ENCODE measurements around the gene VANGL2.
"Not testable (repeated sequence)": the region's sequence is repeated elsewhere in the genome, so short reads cannot be mapped to it uniquely, and the experiment has no call there.

Gene VANGL2

GRCh38 chr1:160374306-160375110 lies 25.9 kb upstream of the VANGL2 start:
- Histone ChIP-seq H3K9ac (ENCODE audit: low read length) (no peak overlapping the region), H3K27me3 (ENCODE audit: control insufficient read depth, insufficient read depth, low read length) (peaks cover 8% of the 10 kb centered on the region), H3K4me3 (ENCODE audit: low read length) (no peak overlapping the region), H3K9me3 (ENCODE audit: control insufficient read depth, low read length) (no peaks in the 10 kb centered on the region), H3K4me1 (ENCODE audit: control insufficient read depth, insufficient read depth, low read length) (peaks cover 11% of the 10 kb centered on the region), H3K36me3 (ENCODE audit: control insufficient read depth, insufficient read depth, low read length) (no peaks in the 10 kb centered on the region)

GRCh38 chr1:160375788-160376524 lies 24.4 kb upstream of the VANGL2 start:
- Histone ChIP-seq H3K9ac (ENCODE audit: low read length) (no peak overlapping the region), H3K4me1 (ENCODE audit: control insufficient read depth, insufficient read depth, low read length) (peaks cover 11% of the 10 kb centered on the region), H3K36me3 (ENCODE audit: control insufficient read depth, insufficient read depth, low read length) (no peaks in the 10 kb centered on the region), H3K9me3 (ENCODE audit: control insufficient read depth, low read length) (no peaks in the 10 kb centered on the region), H3K4me3 (ENCODE audit: low read length) (no peak overlapping the region), H3K27me3 (ENCODE audit: control insufficient read depth, insufficient read depth, low read length) (peaks cover 7% of the 10 kb centered on the region)

GRCh38 chr1:160376525-160377131 lies 23.7 kb upstream of the VANGL2 start:
- H3K36me3 ChIP-seq (ENCODE audit: control insufficient read depth, insufficient read depth, low read length) = no peaks in the 10 kb centered on the region
- no peak overlapping the region for H3K4me3 ChIP-seq (ENCODE audit: low read length)
- peaks cover 11% of the 10 kb centered on the region for H3K4me1 ChIP-seq (ENCODE audit: control insufficient read depth, insufficient read depth, low read length)
- no peak overlapping the region for H3K9ac ChIP-seq (ENCODE audit: low read length)
- H3K27me3 ChIP-seq (ENCODE audit: control insufficient read depth, insufficient read depth, low read length) = peaks cover 6% of the 10 kb centered on the region
- H3K9me3 ChIP-seq (ENCODE audit: control insufficient read depth, low read length) = no peaks in the 10 kb centered on the region

GRCh38 chr1:160377585-160378206 lies 22.7 kb upstream of the VANGL2 start:
- Histone ChIP-seq H3K36me3 (ENCODE audit: control insufficient read depth, insufficient read depth, low read length) (no peaks in the 10 kb centered on the region), H3K9me3 (ENCODE audit: control insufficient read depth, low read length) (no peaks in the 10 kb centered on the region), H3K9ac (ENCODE audit: low read length) (no peak overlapping the region), H3K4me3 (ENCODE audit: low read length) (no peak overlapping the region), H3K4me1 (ENCODE audit: control insufficient read depth, insufficient read depth, low read length) (peaks cover 11% of the 10 kb centered on the region), H3K27me3 (ENCODE audit: control insufficient read depth, insufficient read depth, low read length) (peaks cover 6% of the 10 kb centered on the region)

- not testable (repeated sequence) for H3K4me1 ChIP-seq (ENCODE audit: control insufficient read depth, insufficient read depth, low read length); H3K27me3 ChIP-seq (ENCODE audit: control insufficient read depth, insufficient read depth, low read length); H3K9me3 ChIP-seq (ENCODE audit: control insufficient read depth, low read length); H3K4me3 ChIP-seq (ENCODE audit: low read length); H3K36me3 ChIP-seq (ENCODE audit: control insufficient read depth, insufficient read depth, low read length); H3K9ac ChIP-seq (ENCODE audit: low read length)
Measured at GRCh38 chr1:160384812-160385211, 15.6 kb upstream of the VANGL2 start.

GRCh38 chr1:160388406-160388805 lies 12.0 kb upstream of the VANGL2 start:
- H3K9me3 ChIP-seq (ENCODE audit: control insufficient read depth, low read length); H3K36me3 ChIP-seq (ENCODE audit: control insufficient read depth, insufficient read depth, low read length); H3K27me3 ChIP-seq (ENCODE audit: control insufficient read depth, insufficient read depth, low read length); H3K4me1 ChIP-seq (ENCODE audit: control insufficient read depth, insufficient read depth, low read length); H3K4me3 ChIP-seq (ENCODE audit: low read length); H3K9ac ChIP-seq (ENCODE audit: low read length): not testable (repeated sequence)

- Histone ChIP-seq H3K4me1 (ENCODE audit: control insufficient read depth, insufficient read depth, low read length) (no peaks in the 10 kb centered on the region), H3K9me3 (ENCODE audit: control insufficient read depth, low read length) (no peaks in the 10 kb centered on the region), H3K9ac (ENCODE audit: low read length) (no peak overlapping the region)
Measured at GRCh38 chr1:160394673-160395072, 5.7 kb upstream of the VANGL2 start.

GRCh38 chr1:160397651-160398050 lies 2.7 kb upstream of the VANGL2 start:
- Histone ChIP-seq H3K27me3 (ENCODE audit: control insufficient read depth, insufficient read depth, low read length) (peaks cover 14% of the 10 kb centered on the region), H3K9me3 (ENCODE audit: control insufficient read depth, low read length) (no peaks in the 10 kb centered on the region), H3K36me3 (ENCODE audit: control insufficient read depth, insufficient read depth, low read length) (no peaks in the 10 kb centered on the region)

More at GRCh38 chr1:160394673-160395072, 5.7 kb upstream of the VANGL2 start:
- no peaks in the 10 kb centered on the region for H3K36me3 ChIP-seq (ENCODE audit: control insufficient read depth, insufficient read depth, low read length)
- peaks cover 4% of the 10 kb centered on the region for H3K27me3 ChIP-seq (ENCODE audit: control insufficient read depth, insufficient read depth, low read length)
- H3K4me3 ChIP-seq (ENCODE audit: low read length) = no peak overlapping the region

GRCh38 chr1:160398823-160399222 lies 1.5 kb upstream of the VANGL2 start:
- Histone ChIP-seq H3K36me3 (ENCODE audit: control insufficient read depth, insufficient read depth, low read length) (no peaks in the 10 kb centered on the region), H3K4me1 (ENCODE audit: control insufficient read depth, insufficient read depth, low read length) (peaks cover 12% of the 10 kb centered on the region), H3K9ac (ENCODE audit: low read length) (no peak overlapping the region), H3K27me3 (ENCODE audit: control insufficient read depth, insufficient read depth, low read length) (peaks cover 14% of the 10 kb centered on the region), H3K4me3 (ENCODE audit: low read length) (no peak overlapping the region), H3K9me3 (ENCODE audit: control insufficient read depth, low read length) (no peaks in the 10 kb centered on the region)

More at GRCh38 chr1:160397651-160398050, 2.7 kb upstream of the VANGL2 start:
- H3K4me3 ChIP-seq (ENCODE audit: low read length) = no peak overlapping the region
- peaks cover 12% of the 10 kb centered on the region for H3K4me1 ChIP-seq (ENCODE audit: control insufficient read depth, insufficient read depth, low read length)
- H3K9ac ChIP-seq (ENCODE audit: low read length) = no peak overlapping the region

GRCh38 chr1:160399544-160400222 lies 681 bp upstream of the VANGL2 start:
- H3K4me3 ChIP-seq (ENCODE audit: low read length) = no peak overlapping the region
- peaks cover 14% of the 10 kb centered on the region for H3K27me3 ChIP-seq (ENCODE audit: control insufficient read depth, insufficient read depth, low read length)
- H3K9ac ChIP-seq (ENCODE audit: low read length) = peak overlapping the region; percentile 77
- no peaks in the 10 kb centered on the region for H3K36me3 ChIP-seq (ENCODE audit: control insufficient read depth, insufficient read depth, low read length)
- peaks cover 12% of the 10 kb centered on the region for H3K4me1 ChIP-seq (ENCODE audit: control insufficient read depth, insufficient read depth, low read length)
- no peaks in the 10 kb centered on the region for H3K9me3 ChIP-seq (ENCODE audit: control insufficient read depth, low read length)

- no peaks in the 10 kb centered on the region for H3K36me3 ChIP-seq (ENCODE audit: control insufficient read depth, insufficient read depth, low read length)
- peaks cover 14% of the 10 kb centered on the region for H3K4me1 ChIP-seq (ENCODE audit: control insufficient read depth, insufficient read depth, low read length)
- peaks cover 14% of the 10 kb centered on the region for H3K27me3 ChIP-seq (ENCODE audit: control insufficient read depth, insufficient read depth, low read length)
- H3K4me3 ChIP-seq (ENCODE audit: low read length) = peak overlapping the region; percentile 40
- no peaks in the 10 kb centered on the region for H3K9me3 ChIP-seq (ENCODE audit: control insufficient read depth, low read length)
- peak overlapping the region; percentile 80 for H3K9ac ChIP-seq (ENCODE audit: low read length)
Measured at GRCh38 chr1:160400646-160401486, 502 bp downstream of the VANGL2 start.

Measured in mucosa of stomach (tissue), 1 donor.